Naive thymus-derived CD8-positive, alpha-beta T cell (primary cell): ENCODE data around the gene PAQR9. TPM values are rescaled to one million over a fixed set of nuclear protein-coding genes. Genes with fewer than 3 reads are reported as not detected.
A peak's percentile ranks its signal among the peaks of the same experiment; 100 is the strongest.
"Not testable (repeated sequence)": the region's sequence is repeated elsewhere in the genome, so short reads cannot be mapped to it uniquely, and the experiment has no call there.

Source experiments
- ATAC-seq, 2 donors: fragments of 150-1000 bp; cut with Tn5 transposase in 1 of 2; sonication (Bioruptor Pico), chemical (Tn5 transposase) in 1 of 2; 1 replicate in 1 of 2; 2 replicates in 1 of 2; pipeline ENCODE4 v1.10.0; 2021; ENCODE audit warnings: mild to moderate bottlenecking in 2 of 2, moderate library complexity in 2 of 2
- POLR2A ChIA-PET: fragments of 350-600 bp; sonication (Branson Sonifier 250); formaldehyde crosslinking; loops from one replicate; lab custom pipeline; 2021; ENCODE audit warnings: antibody characterized with exemption; lab: Charles Lee
- DNase-seq, 10 donors: peaks; one replicate each; pipeline versions ENCODE4 v3.0.0 to v3.0.0-alpha.2; 2020 to 2022
- H3K27ac Mint-ChIP-seq, 10 donors: one replicate each; pipeline ENCODE4 v1.8.0; 2020 to 2022; ENCODE audit warnings: mild to moderate bottlenecking in 10 of 10, mixed read lengths in 10 of 10, moderate library complexity in 4 of 10, inconsistent platforms in 1 of 10
- H3K27me3 Mint-ChIP-seq, 5 donors: one replicate each; pipeline ENCODE4 v1.8.0; 2021 to 2022; ENCODE audit warnings: mixed read lengths in 5 of 5
- H3K36me3 Mint-ChIP-seq, 3 donors: one replicate each; pipeline ENCODE4 v1.8.0; 2020 to 2022; ENCODE audit warnings: mixed read lengths in 3 of 3, mild to moderate bottlenecking in 2 of 3, inconsistent platforms in 1 of 3
- H3K4me1 Mint-ChIP-seq, 4 donors: one replicate each; pipeline ENCODE4 v1.8.0; 2021 to 2022; ENCODE audit warnings: mixed read lengths in 4 of 4
- H3K4me3 Mint-ChIP-seq, 10 donors: one replicate each; pipeline ENCODE4 v1.8.0; 2020 to 2022; ENCODE audit warnings: mild to moderate bottlenecking in 10 of 10, mixed read lengths in 10 of 10, moderate library complexity in 6 of 10, inconsistent platforms in 1 of 10
- H3K9me3 Mint-ChIP-seq, 9 donors: one replicate each; pipeline ENCODE4 v1.8.0; 2020 to 2022; ENCODE audit warnings: mixed read lengths in 9 of 9, mild to moderate bottlenecking in 3 of 9, inconsistent platforms in 1 of 9, moderate library complexity in 1 of 9
- polyA plus RNA-seq, 3 donors: library from polyadenylated mRNA; unstranded; fragments of 300-500 nt; fragmentation: Illumina TruSeq; gene quantifications; one replicate each; pipeline ENCODE4 v1.2.3, GENCODE V29; 2021
- total RNA-seq, 8 experiments: library from RNA in 2 of 8; stranded (reverse) in 2 of 8; gene quantifications; one replicate each; pipeline ENCODE4 v1.2.3 and lab custom pipeline; 2021 to 2026

Gene PAQR9
- total and polyA plus RNA-seq, 5 experiments from 2014 or later: not detected

- Mint-ChIP-seq H3K36me3 (no peaks in the 10 kb centered on the region), H3K4me3 (no peak overlapping the region), H3K27me3 (peaks cover 0 to 8% (median 0%) of the 10 kb centered on the region in 5 donors), H3K27ac (no peak overlapping the region), H3K9me3 (no peaks in the 10 kb centered on the region), H3K4me1 (peaks cover 11 to 33% (median 29%) of the 10 kb centered on the region in 4 donors)
- ATAC-seq: no peak
- POLR2A ChIA-PET: no interaction called here
- no peak for DNase-seq
These were observed 35.0 kb upstream of the PAQR9 start for GRCh38 chr3:142998439-142998838.

GRCh38 chr3:142997330-142997729 is 33.9 kb upstream of the PAQR9 start:
- no peaks in the 10 kb centered on the region for H3K36me3 Mint-ChIP-seq
- POLR2A ChIA-PET: no interaction called here

DNA sequence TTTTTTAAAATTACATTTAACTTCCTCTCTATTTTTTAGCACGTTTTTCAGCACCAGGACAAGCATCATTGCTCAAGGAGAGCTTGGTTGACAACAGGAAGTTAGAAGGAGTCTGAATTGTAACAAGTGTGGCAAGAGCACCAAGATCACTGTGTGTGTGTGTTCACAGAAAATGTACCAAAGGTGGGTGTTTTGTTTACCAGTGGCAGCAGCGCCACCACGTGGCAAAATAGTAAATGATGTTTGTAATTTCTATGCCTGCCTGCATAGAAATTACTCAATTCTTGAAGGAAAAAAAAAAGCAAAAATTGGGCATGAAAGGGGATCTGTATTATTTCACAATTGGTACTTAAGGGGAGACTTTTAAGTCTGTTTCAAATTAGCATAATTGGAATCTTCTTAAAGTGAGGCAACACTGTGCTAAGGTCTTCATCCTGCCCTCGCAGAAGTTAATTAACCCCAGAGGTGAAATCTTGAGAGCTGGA is 30.5 kb upstream of the PAQR9 start:
- Mint-ChIP-seq H3K4me3 (no peak overlapping the region), H3K27ac (peak overlapping the region in 2 of 10 donors; percentile 12 to 13)

More at GRCh38 chr3:142997330-142997729, 33.9 kb upstream of the PAQR9 start:
- H3K27ac Mint-ChIP-seq: no peak overlapping the region
- peaks cover 0 to 10% (median 5%) of the 10 kb centered on the region in 5 donors for H3K27me3 Mint-ChIP-seq
- no peak overlapping the region for H3K4me3 Mint-ChIP-seq
- no peaks in the 10 kb centered on the region for H3K9me3 Mint-ChIP-seq
- DNase-seq: no peak
- ATAC-seq: no peak
- H3K4me1 Mint-ChIP-seq: peaks cover 9 to 24% (median 19%) of the 10 kb centered on the region in 4 donors

GRCh38 chr3:142992323-142992722 is 28.8 kb upstream of the PAQR9 start:
- no peaks in the 10 kb centered on the region for H3K36me3 Mint-ChIP-seq
- no peaks in the 10 kb centered on the region for H3K9me3 Mint-ChIP-seq
- POLR2A ChIA-PET: no interaction called here
- no peak for ATAC-seq
- no peak overlapping the region for H3K4me3 Mint-ChIP-seq
- H3K27ac Mint-ChIP-seq: no peak overlapping the region
- peaks cover 0 to 8% (median 6%) of the 10 kb centered on the region in 4 donors for H3K4me1 Mint-ChIP-seq
- peaks cover 3 to 14% (median 5%) of the 10 kb centered on the region in 5 donors for H3K27me3 Mint-ChIP-seq
- DNase-seq: no peak

More for the DNA sequence above, 30.5 kb upstream of the PAQR9 start:
- peaks cover 0 to 8% (median 6%) of the 10 kb centered on the region in 4 donors for H3K4me1 Mint-ChIP-seq
- H3K9me3 Mint-ChIP-seq: no peaks in the 10 kb centered on the region
- H3K36me3 Mint-ChIP-seq: no peaks in the 10 kb centered on the region
- peak; percentile 26 to 75 (median 52) for DNase-seq
- H3K27me3 Mint-ChIP-seq: peaks cover 0 to 14% (median 5%) of the 10 kb centered on the region in 5 donors
- peak; percentile 73 to 77 for ATAC-seq
- POLR2A ChIA-PET: interaction anchor here (1.1 kb wide), 1 partner anchor 415 kb away, joined by 3 read pairs; no protein-coding TSS in a partner anchor

- Mint-ChIP-seq H3K4me1 (peaks cover 0 to 8% (median 6%) of the 10 kb centered on the region in 4 donors), H3K27me3 (peaks cover 1 to 14% (median 4%) of the 10 kb centered on the region in 5 donors), H3K36me3 (no peaks in the 10 kb centered on the region), H3K4me3 (no peak overlapping the region), H3K9me3 (no peaks in the 10 kb centered on the region), H3K27ac (no peak overlapping the region)
- DNase-seq (no peak), ATAC-seq (no peak)
- POLR2A ChIA-PET: no interaction called here
These were observed 27.2 kb upstream of the PAQR9 start for GRCh38 chr3:142990721-142991120.

GRCh38 chr3:142988826-142989225 is 25.4 kb upstream of the PAQR9 start:
- H3K4me3 Mint-ChIP-seq, DNase-seq, H3K36me3 Mint-ChIP-seq, H3K27ac Mint-ChIP-seq, ATAC-seq, POLR2A ChIA-PET, H3K4me1 Mint-ChIP-seq, H3K9me3 Mint-ChIP-seq: not testable (repeated sequence)
- H3K27me3 Mint-ChIP-seq: peaks cover 0 to 23% (median 5%) of the 10 kb centered on the region in 5 donors

- H3K36me3 Mint-ChIP-seq, ATAC-seq, H3K9me3 Mint-ChIP-seq, H3K27ac Mint-ChIP-seq, DNase-seq, H3K4me3 Mint-ChIP-seq, POLR2A ChIA-PET, H3K4me1 Mint-ChIP-seq: not testable (repeated sequence)
- H3K27me3 Mint-ChIP-seq: peaks cover 0 to 25% (median 5%) of the 10 kb centered on the region in 5 donors
These were observed 24.7 kb upstream of the PAQR9 start for GRCh38 chr3:142988221-142988620.

DNA sequence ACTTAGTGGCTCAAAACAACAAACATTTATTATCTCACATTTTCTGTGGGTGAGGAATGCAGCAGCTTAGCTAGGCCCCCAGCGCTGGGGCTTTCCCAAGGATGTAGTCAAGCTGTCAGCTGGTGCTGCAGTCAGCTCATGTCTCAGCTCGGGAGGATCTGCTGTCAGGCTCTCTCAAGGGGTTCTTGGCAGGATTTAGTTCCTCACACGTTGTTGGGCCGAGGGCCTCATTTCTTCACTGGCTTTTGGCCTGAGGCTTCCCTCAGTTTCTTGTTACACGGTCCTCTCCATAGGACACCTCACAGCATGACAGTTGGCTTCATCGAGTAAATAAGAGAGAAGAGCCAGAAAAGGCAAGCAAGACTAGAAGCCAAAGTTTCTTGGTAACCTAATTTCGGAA is 24.2 kb upstream of the PAQR9 start:
- no peak for DNase-seq
- Mint-ChIP-seq H3K4me1 (no peaks in the 10 kb centered on the region), H3K27me3 (peaks cover 0 to 25% (median 5%) of the 10 kb centered on the region in 5 donors), H3K36me3 (no peaks in the 10 kb centered on the region), H3K4me3 (no peak overlapping the region), H3K27ac (no peak overlapping the region), H3K9me3 (no peaks in the 10 kb centered on the region)
- ATAC-seq: no peak
- POLR2A ChIA-PET: no interaction called here

DNA sequence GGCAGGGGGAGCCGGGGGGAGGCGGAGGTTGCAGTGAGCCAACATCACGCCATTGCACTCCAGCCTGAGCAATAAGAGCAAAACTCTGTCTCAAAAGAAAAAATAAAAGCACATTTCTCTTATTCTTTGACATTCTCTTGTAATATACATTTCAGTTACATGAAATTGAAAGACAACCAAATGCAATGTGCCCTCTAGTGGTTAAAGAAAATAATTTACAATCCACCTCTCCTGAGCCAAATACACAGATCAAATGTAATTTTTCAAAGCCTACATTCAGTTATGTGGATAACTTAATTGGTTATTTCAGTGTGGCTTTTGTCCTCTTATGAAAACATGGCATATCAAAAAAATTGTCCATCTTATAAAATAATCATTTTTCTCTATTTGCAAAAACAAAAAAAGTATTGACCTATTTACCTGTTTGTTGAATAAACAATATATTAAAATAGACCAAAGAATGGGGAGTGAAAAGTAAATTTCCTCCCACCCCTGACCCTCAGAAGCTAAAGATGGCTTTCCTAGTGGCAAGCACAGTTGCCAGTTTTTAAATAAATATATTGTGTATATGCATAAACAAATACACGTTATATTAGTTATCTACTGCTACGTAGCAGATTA is 23.7 kb upstream of the PAQR9 start:
- DNase-seq: peak in 3 of 10 donors; percentile 48 to 55 (median 50)
- H3K36me3 Mint-ChIP-seq: no peaks in the 10 kb centered on the region
- peak; percentile 60 to 61 for ATAC-seq
- no peaks in the 10 kb centered on the region for H3K9me3 Mint-ChIP-seq
- H3K27ac Mint-ChIP-seq: no peak overlapping the region
- peaks cover 0 to 24% (median 9%) of the 10 kb centered on the region in 5 donors for H3K27me3 Mint-ChIP-seq
- H3K4me1 Mint-ChIP-seq: no peaks in the 10 kb centered on the region
- POLR2A ChIA-PET: no interaction called here
- H3K4me3 Mint-ChIP-seq: no peak overlapping the region

DNA sequence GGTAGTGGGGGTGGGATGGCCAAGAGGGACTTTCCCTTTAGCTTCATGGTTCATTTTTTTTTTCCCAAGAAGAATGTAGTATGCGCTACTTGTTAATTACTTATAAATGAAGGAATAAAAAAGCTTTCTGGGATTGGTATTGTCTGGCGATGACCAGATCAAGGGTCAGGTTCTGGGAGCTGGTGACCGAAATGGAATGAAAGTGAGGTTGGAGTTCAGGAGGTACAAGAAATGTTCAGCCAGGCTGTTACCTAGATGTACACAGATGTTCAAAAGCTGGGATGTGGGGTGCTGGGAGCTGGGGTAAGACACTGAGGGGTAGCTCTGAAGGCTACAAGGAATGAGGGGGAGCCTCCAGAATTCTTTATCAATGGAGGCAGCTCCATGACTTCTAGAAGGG is 20.8 kb upstream of the PAQR9 start:
- POLR2A ChIA-PET: interaction anchor here (2.0 kb wide), 1 partner anchor 16 kb away, joined by 5 read pairs; no protein-coding TSS in a partner anchor
- Mint-ChIP-seq H3K4me1 (no peaks in the 10 kb centered on the region), H3K4me3 (no peak overlapping the region), H3K27ac (peak overlapping the region in 1 of 10 donors; percentile 9), H3K36me3 (no peaks in the 10 kb centered on the region), H3K27me3 (peaks cover 0 to 22% (median 10%) of the 10 kb centered on the region in 5 donors), H3K9me3 (no peaks in the 10 kb centered on the region)
- DNase-seq (no peak), ATAC-seq (no peak)

DNA sequence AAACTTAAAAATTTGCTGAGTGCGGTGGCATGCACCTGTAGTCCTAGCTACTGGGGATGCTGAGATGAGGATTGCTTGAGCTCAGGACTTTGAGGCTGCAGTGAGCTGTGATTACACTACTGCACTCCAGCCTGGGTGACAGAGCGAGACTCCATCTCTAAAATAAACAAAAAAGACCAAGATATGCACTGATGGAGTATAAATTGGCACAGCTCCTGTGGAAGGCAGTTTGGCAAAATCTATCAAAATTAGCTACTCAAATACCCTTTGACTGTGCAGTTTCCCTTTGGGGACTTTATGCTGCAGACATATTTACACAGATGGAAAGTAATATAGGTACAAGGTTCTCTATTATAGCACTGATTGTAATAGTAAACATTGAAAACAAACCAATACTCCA is 19.8 kb upstream of the PAQR9 start:
- no peaks in the 10 kb centered on the region for H3K36me3 Mint-ChIP-seq
- H3K4me1 Mint-ChIP-seq: no peaks in the 10 kb centered on the region
- no peaks in the 10 kb centered on the region for H3K9me3 Mint-ChIP-seq
- DNase-seq (no peak), ATAC-seq (no peak)
- POLR2A ChIA-PET: interaction anchor here (2.0 kb wide), 1 partner anchor 17 kb away, joined by 5 read pairs; no protein-coding TSS in a partner anchor
- peaks cover 0 to 22% (median 10%) of the 10 kb centered on the region in 5 donors for H3K27me3 Mint-ChIP-seq
- H3K27ac Mint-ChIP-seq: no peak overlapping the region
- H3K4me3 Mint-ChIP-seq: no peak overlapping the region

- POLR2A ChIA-PET: no interaction called here
- Mint-ChIP-seq H3K27ac (no peak overlapping the region), H3K36me3 (no peaks in the 10 kb centered on the region), H3K4me1 (no peaks in the 10 kb centered on the region), H3K9me3 (no peaks in the 10 kb centered on the region), H3K27me3 (peaks cover 0 to 22% (median 10%) of the 10 kb centered on the region in 5 donors), H3K4me3 (no peak overlapping the region)
- ATAC-seq (no peak), DNase-seq (no peak)
These were observed 18.7 kb upstream of the PAQR9 start for GRCh38 chr3:142982038-142982773.

DNA sequence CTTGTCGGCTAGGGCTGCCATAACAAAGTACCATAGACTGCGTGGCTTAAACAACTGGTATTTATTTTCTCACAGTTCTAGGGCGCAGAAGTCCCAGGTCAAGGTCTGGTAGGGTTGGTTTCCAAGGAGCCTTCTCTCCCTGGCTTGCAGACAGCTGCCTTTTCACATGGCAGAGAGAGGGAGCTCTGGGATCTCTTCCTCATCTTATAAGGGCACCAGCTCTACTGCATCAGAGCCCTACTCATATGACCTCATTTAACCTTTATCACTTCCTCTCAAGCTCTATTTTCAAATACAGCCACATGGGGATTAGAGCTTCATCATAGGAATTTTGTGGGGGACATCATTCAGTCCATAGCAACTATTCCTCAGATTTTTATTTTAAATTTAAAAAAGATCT is 17.6 kb upstream of the PAQR9 start:
- no peak overlapping the region for H3K4me3 Mint-ChIP-seq
- ATAC-seq: no peak
- no peaks in the 10 kb centered on the region for H3K36me3 Mint-ChIP-seq
- no peak overlapping the region for H3K27ac Mint-ChIP-seq
- no peaks in the 10 kb centered on the region for H3K4me1 Mint-ChIP-seq
- peaks cover 0 to 22% (median 10%) of the 10 kb centered on the region in 5 donors for H3K27me3 Mint-ChIP-seq
- H3K9me3 Mint-ChIP-seq: no peaks in the 10 kb centered on the region
- POLR2A ChIA-PET: no interaction called here
- DNase-seq: no peak
